Measurements from ENCODE around the gene DIAPH2.
A peak's percentile ranks its signal among the peaks of the same experiment; 100 is the strongest.

DIAPH2 gene

DNA sequence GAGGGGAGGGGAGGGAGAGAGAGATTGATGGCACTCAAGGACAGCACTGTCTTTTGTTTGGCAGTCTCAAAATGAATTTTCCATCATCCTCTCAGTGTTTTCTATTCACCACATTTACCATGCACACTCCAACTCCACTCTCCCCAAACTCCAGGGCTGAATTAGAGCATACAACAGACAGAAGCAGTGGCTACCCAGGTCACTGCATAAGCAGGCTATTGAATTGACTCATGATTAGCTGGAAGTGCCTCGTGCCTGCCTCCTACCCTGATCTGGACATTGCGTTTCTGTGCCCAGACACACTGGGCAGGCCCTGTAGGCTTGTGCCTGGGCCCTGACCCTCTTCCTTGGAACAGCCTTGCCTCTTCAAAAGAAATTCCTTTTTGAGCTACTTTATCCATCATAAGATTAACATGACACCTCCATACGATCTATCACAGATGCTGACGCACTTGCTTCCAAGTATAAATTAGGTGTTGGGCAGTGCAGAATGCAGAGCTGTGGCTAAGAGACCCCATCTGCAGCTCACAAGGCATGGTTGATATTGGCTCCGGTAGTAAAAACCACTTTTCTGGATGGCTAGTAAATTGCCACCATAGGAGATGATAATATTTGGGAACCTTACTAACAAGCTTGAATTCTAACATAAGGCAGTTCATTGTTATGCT lies 952.0 kb downstream of the DIAPH2 start:
- Histone ChIP-seq H3K36me3 (ENCODE audit: control insufficient read depth in 4 of 4, insufficient read depth in 4 of 4, low read length in 3 of 4) (no peaks in the 10 kb centered on the region), H3K27me3 (replicated peaks in 2 of 5; ENCODE audit: control insufficient read depth in 4 of 5, insufficient read depth in 5 of 5, low read length in 4 of 5) (peaks cover 0 to 7% (median 0%) of the 10 kb centered on the region in 5 experiments), H3K9me3 (ENCODE audit: control extremely low read depth in 1 of 5, control insufficient read depth in 4 of 5, insufficient read depth in 2 of 5, low read depth in 1 of 5, low read length in 4 of 5) (no peaks in the 10 kb centered on the region), H3K27ac (ENCODE audit: insufficient read depth in 1 of 2, low read depth in 1 of 2, low read length in 2 of 2, poor library complexity in 1 of 2, severe bottlenecking in 2 of 2) (no peak overlapping the region), H3K4me1 (ENCODE audit: control extremely low read depth in 1 of 4, control insufficient read depth in 4 of 4, insufficient read depth in 4 of 4, low read length in 3 of 4) (peaks cover 0 to 2% (median 0%) of the 10 kb centered on the region in 4 experiments), H3K4me3 (ENCODE audit: control insufficient read depth in 1 of 7, extremely low read depth in 1 of 7, insufficient read depth in 4 of 7, low read depth in 2 of 7, low read length in 6 of 7) (no peak overlapping the region)
- POLR2A ChIA-PET: no interaction called here
- DNase-seq: no peak
- whole genome bisulfite sequencing (ENCODE audit: insufficient coverage): 95% methylated on average over 2 of the region's 5 CpGs
- CTCF ChIA-PET: no interaction called here

GRCh38 chrX:97637289-97637688 lies 952.6 kb downstream of the DIAPH2 start:
- POLR2A ChIA-PET: no interaction called here
- WGBS (ENCODE audit: insufficient coverage): no CpG with 5 or more reads among the region's 2 CpGs
- CTCF ChIA-PET: no interaction called here

GRCh38 chrX:97638621-97639020 lies 954.0 kb downstream of the DIAPH2 start:
- ChIA-PET POLR2A (no interaction called here), CTCF (no interaction called here)
- Histone ChIP-seq H3K9me3 (ENCODE audit: control extremely low read depth in 1 of 5, control insufficient read depth in 4 of 5, insufficient read depth in 2 of 5, low read depth in 1 of 5, low read length in 4 of 5) (peaks cover 0 to 5% (median 0%) of the 10 kb centered on the region in 5 experiments), H3K36me3 (ENCODE audit: control insufficient read depth in 4 of 4, insufficient read depth in 4 of 4, low read length in 3 of 4) (no peaks in the 10 kb centered on the region), H3K27me3 (replicated peaks in 2 of 5; ENCODE audit: control insufficient read depth in 4 of 5, insufficient read depth in 5 of 5, low read length in 4 of 5) (peaks cover 0 to 5% (median 0%) of the 10 kb centered on the region in 5 experiments), H3K4me3 (ENCODE audit: control insufficient read depth in 1 of 7, extremely low read depth in 1 of 7, insufficient read depth in 4 of 7, low read depth in 2 of 7, low read length in 6 of 7) (no peak overlapping the region), H3K27ac (ENCODE audit: insufficient read depth in 1 of 2, low read depth in 1 of 2, low read length in 2 of 2, poor library complexity in 1 of 2, severe bottlenecking in 2 of 2) (no peak overlapping the region), H3K4me1 (ENCODE audit: control extremely low read depth in 1 of 4, control insufficient read depth in 4 of 4, insufficient read depth in 4 of 4, low read length in 3 of 4) (peaks cover 0 to 2% (median 0%) of the 10 kb centered on the region in 4 experiments)
- 88% methylated on average over 2 of the region's 3 CpGs for WGBS (ENCODE audit: insufficient coverage)
- DNase-seq: no peak

More at GRCh38 chrX:97637289-97637688, 952.6 kb downstream of the DIAPH2 start:
- Histone ChIP-seq H3K27ac (ENCODE audit: insufficient read depth in 1 of 2, low read depth in 1 of 2, low read length in 2 of 2, poor library complexity in 1 of 2, severe bottlenecking in 2 of 2) (no peak overlapping the region), H3K4me3 (ENCODE audit: control insufficient read depth in 1 of 7, extremely low read depth in 1 of 7, insufficient read depth in 4 of 7, low read depth in 2 of 7, low read length in 6 of 7) (no peak overlapping the region), H3K4me1 (ENCODE audit: control extremely low read depth in 1 of 4, control insufficient read depth in 4 of 4, insufficient read depth in 4 of 4, low read length in 3 of 4) (peaks cover 0 to 2% (median 0%) of the 10 kb centered on the region in 4 experiments), H3K36me3 (ENCODE audit: control insufficient read depth in 4 of 4, insufficient read depth in 4 of 4, low read length in 3 of 4) (no peaks in the 10 kb centered on the region), H3K9me3 (ENCODE audit: control extremely low read depth in 1 of 5, control insufficient read depth in 4 of 5, insufficient read depth in 2 of 5, low read depth in 1 of 5, low read length in 4 of 5) (peaks cover 0 to under 1% (median 0%) of the 10 kb centered on the region in 5 experiments), H3K27me3 (replicated peaks in 2 of 5; ENCODE audit: control insufficient read depth in 4 of 5, insufficient read depth in 5 of 5, low read length in 4 of 5) (peaks cover 0 to 7% (median 0%) of the 10 kb centered on the region in 5 experiments)
- DNase-seq: no peak

- Histone ChIP-seq H3K4me3 (ENCODE audit: control insufficient read depth in 1 of 7, extremely low read depth in 1 of 7, insufficient read depth in 4 of 7, low read depth in 2 of 7, low read length in 6 of 7) (no peak overlapping the region), H3K4me1 (ENCODE audit: control extremely low read depth in 1 of 4, control insufficient read depth in 4 of 4, insufficient read depth in 4 of 4, low read length in 3 of 4) (peaks cover 0 to 2% (median 0%) of the 10 kb centered on the region in 4 experiments), H3K27me3 (replicated peaks in 2 of 5; ENCODE audit: control insufficient read depth in 4 of 5, insufficient read depth in 5 of 5, low read length in 4 of 5) (peaks cover 0 to 5% (median 0%) of the 10 kb centered on the region in 5 experiments), H3K27ac (ENCODE audit: insufficient read depth in 1 of 2, low read depth in 1 of 2, low read length in 2 of 2, poor library complexity in 1 of 2, severe bottlenecking in 2 of 2) (no peak overlapping the region), H3K36me3 (ENCODE audit: control insufficient read depth in 4 of 4, insufficient read depth in 4 of 4, low read length in 3 of 4) (no peaks in the 10 kb centered on the region), H3K9me3 (ENCODE audit: control extremely low read depth in 1 of 5, control insufficient read depth in 4 of 5, insufficient read depth in 2 of 5, low read depth in 1 of 5, low read length in 4 of 5) (peaks cover 0 to 5% (median 0%) of the 10 kb centered on the region in 5 experiments)
- peak in 2 of 3 donors; percentile 17 to 40 for DNase-seq
- 2% methylated on average over 5 of the region's 5 CpGs for WGBS (ENCODE audit: insufficient coverage)
- ChIA-PET CTCF (no interaction called here), POLR2A (no interaction called here)
Measured at GRCh38 chrX:97639526-97639925, 954.9 kb downstream of the DIAPH2 start.

All from common myeloid progenitor, CD34-positive (primary cell).